NCI-H2029 treated with DMSO at 0.1 percent for 48 hours (cell line): Measurements from ENCODE around the gene CHST11.

ENCODE experiments used
- DNase-seq: peaks from one replicate; lab custom pipeline; 2025; lab: John Stamatoyannopoulos, UW

The CHST11 gene

DNA sequence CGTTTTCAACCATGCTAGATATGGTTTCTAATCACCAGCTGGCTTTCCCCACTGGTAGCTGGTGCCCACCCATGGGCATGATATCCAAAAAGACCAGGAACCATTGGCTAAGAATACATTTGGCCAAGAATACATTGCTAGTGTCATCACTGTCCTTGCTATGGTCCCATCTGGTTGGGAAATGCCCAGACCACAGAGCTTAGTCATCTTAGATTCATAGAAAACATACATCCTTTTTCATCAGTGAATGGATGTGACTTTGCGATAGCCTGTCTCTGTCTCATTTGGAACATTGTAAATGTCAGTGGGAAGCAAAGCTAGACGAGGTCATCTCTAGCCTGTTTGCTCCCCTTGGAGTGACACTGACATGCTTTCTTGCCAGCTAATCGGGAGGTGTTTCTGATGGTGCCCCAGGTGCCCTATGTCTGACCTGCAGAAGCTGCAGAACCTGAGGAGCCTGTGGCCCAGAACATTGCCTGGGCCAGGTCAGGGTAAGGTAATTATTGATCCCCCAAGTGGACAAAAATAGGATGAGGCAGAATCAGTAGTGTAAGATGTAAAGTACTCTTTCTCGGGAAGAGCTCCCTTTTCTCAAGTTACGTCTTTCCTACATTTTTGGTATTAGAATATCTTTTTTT, 306.5 kb downstream of the CHST11 start:
- DNase-seq: no peak

GRCh38 chr12:104764225-104765091, 307.7 kb downstream of the CHST11 start:
- no peak for DNase-seq

DNA sequence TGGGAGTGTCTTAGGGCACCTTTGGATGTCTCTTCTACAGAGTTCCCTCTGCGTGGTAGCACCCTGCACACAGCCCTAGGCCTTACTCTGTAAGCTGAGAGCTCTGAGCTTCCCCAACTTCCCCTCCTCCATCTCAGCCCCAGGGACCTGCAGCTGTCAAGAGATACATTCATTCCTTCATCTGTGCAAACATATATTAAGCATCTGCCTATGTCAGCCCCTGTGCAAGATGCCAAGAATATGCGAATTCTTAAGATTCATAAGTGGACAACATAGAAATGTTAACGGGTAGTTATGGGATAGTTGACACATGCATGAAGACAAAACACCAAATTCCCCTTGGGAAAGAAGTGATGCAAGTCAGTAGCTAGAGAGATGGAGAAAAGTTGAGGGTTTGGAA, 310.5 kb downstream of the CHST11 start:
- DNase-seq: no peak

DNA sequence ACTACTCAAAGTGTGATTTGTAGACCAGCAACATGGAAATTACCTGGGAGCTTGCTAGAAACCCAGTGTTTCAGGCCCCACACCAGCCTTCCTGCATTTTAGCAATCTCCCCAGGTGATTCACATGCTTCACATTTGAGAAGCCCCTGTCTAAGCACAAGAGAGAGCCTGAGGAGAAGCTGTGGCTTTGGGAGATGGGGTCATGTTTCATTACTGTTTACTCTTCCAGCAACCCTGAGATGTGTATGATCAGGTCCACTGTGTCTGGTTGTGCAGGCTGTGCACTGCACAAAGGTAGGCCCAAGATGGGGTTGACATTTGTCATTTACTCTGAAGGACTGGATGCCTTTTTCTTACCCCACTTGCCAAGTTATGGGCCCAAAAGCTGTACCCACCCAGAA, 311.3 kb downstream of the CHST11 start:
- DNase-seq: no peak

- DNase-seq: no peak
Observed at GRCh38 chr12:104769144-104769561, 312.4 kb downstream of the CHST11 start.

GRCh38 chr12:104772336-104772735, 315.6 kb downstream of the CHST11 start:
- DNase-seq: no peak

DNA sequence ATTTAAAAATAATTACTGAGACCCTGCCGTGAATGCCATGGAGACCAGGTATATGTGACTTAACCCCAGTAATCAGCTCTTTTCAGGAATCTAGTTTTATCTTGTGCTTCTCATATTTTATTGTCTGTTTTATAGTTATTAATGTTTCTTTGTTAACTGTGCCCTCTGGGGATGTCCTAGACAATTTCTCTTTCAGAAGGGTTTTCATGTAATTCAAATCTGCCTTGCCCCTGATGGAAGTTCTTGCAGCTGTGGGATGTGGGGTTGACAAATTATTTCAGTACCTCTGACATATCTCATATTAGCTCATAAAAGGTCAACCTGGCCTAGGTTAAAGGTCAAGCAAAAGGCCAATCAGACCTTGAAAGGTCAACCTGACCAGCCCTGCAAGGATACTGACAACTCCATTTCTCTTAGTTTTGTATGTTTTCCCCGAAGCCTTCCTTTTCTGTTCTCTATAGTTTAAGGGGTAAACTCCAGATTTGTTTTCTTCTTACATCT, 319.0 kb downstream of the CHST11 start:
- DNase-seq: no peak

GRCh38 chr12:104779134-104779533, 322.4 kb downstream of the CHST11 start:
- DNase-seq: no peak

- no peak for DNase-seq
Observed at GRCh38 chr12:104782296-104782695, 325.5 kb downstream of the CHST11 start.

GRCh38 chr12:104784592-104784991, 327.8 kb downstream of the CHST11 start:
- no peak for DNase-seq

DNA sequence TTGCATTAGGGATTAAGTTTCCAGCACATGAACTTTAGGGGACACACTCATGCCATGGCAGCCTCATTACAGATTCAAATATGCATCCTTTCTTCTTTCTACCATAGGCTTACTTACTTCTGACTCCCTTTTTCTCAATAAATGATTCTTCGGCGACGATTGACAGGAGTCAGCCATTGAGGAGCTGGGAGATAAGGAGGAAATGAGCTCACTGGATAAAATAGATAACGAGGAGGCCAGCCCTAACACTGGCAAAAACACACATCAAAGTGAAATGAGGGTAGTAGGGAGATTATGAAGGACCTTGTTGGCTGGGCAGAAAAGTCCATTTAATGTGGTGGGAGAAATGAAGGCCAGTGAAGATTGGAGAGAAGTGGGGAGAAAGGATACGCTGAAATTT, 329.1 kb downstream of the CHST11 start:
- DNase-seq: no peak

- no peak for DNase-seq
Observed at GRCh38 chr12:104786352-104786751, 329.6 kb downstream of the CHST11 start.

DNA sequence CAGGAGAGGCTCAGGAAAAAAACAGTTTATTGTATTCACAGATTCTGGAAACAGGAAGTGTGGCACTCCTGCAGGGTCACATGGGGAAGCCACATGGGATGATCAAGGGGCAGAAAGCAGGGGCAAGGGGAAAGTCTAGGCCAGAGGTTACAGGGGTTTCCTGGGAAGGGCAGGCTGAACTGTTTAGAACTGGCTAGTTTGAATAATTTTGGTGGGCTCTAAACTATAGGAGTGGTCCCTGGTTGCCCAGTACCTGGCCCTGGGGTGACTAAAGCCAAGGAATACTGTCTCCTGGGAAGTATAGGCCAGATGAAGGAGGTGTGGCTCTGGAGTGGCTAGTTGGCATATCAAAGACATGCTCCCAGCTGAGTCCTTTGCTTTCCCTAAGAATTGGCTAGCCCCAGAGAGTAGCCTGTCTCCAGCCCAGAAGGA, 332.1 kb downstream of the CHST11 start:
- DNase-seq: peak; percentile 24

DNA sequence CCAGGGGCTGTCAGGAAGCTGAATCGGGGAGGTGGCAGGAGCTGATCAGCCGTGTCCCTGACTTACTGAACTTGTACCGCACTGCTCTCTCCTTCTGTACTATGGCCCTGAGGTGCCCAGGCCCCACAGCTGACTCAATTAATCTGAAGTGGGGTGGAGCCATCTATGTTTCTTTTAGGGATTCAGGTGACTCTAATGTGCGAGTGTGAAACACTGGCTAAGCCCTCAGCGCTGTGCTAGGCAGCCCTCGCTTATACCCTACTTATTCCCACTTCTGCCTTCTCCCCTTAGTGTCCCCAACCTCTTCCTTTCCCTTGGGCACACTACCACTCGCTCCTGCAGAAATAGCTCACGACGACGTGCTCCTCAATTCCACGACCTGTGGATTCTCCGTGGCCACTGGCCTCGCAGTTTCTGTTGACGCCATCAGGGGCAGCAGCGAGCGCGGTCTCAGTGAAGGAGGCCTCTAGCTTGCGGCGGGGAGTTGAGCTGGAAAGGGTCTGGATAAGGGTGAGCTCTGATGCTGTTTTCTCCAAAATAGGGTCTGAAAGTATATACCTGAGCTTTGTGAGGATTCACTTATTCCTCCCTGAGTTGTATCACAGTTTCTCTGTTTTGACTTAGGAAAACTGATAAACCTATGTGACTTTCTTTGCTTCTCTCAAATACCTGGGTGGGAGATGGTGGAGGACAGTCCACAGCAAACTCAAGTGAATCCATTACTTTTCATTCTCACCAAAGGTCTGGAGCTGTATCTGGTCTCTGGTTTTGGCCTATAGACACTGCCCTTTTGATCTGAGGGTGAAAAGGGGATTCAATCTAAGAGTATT, 333.8 kb downstream of the CHST11 start:
- DNase-seq: no peak

GRCh38 chr12:104792570-104792969, 335.8 kb downstream of the CHST11 start:
- DNase-seq: no peak

- DNase-seq: no peak
Observed at GRCh38 chr12:104793285-104793684, 336.5 kb downstream of the CHST11 start.

DNA sequence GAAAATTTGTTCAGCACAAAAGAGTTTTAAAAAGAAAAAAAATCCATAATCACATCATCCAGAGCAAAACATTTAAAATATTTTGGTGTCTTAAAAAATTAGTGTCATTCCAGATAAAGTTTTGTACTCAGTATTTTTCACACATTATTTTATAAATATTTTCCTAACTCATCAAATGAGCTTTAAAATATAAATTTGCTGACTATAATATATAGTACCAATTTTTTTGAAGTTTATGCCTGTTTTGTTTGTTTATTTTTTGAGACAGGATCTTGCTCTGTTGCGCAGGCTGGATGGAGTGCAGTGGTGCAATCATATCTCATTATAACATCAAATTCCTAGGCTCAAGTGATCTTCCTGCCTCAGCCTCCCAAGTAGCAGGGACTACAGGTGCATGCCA, 337.2 kb downstream of the CHST11 start:
- DNase-seq: no peak

GRCh38 chr12:104796475-104796862, 339.7 kb downstream of the CHST11 start:
- DNase-seq: no peak

DNA sequence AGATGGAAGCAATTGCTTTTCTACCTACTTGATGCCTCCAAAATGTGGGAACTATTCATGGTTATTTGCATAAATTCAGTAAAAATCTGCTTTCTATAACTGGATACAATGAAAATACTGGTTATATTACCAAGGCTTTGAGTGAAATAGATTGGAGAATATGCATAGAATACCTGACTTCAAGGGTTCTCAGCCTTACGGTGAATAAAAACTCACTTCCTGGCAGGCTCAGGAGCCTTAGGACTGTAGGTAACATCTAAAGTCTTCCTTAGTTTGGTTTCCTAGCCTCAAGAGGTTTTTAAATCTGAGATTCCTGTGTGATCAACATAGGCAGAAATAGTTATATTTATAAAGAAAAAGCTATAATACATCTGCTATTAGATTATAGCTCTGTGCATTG, 342.7 kb downstream of the CHST11 start:
- no peak for DNase-seq

DNA sequence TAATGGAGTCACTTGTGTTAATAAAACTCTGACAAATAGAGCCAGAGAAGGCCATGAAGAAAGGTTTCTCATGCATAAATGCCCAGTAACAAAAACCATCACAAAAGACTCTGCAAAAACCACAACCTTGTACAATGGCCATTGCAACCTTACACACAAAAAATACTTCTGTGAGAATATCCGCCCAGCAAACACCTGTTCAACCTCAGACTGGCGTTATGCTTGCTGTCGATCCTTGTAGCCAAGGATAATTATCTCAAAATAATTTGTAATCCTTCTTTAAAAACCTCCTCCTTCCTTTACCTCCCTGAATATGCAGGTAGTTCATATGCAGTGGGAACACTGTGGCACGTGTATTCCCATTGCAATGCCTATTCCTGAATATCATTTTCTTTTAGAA, 344.3 kb downstream of the CHST11 start:
- DNase-seq: no peak

DNA sequence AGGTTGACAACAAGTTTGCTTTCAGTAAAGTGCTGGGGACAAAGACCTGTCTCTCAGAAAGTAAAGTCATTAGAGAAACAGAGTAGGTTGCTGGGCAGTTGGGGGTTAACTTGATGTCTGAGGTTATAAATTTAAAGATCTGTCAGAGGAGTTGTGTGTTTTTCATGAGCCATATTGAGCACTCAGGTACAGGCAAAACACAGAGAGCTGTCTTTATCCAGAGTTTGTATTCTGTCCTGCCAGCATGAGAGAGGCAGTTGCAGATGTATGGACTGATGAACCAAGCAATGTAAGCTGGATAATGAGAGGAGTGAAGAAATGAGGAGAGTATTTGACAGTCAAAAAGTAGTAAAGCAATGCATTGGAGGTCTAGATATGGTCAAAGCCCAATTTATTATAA, 344.7 kb downstream of the CHST11 start:
- DNase-seq: no peak

- no peak for DNase-seq
Observed at GRCh38 chr12:104802208-104802607, 345.5 kb downstream of the CHST11 start.
